Erythroblast (primary cell): ENCODE measurements around the gene ACP3.

Experiments used
- GATA1 ChIP-seq: IDR thresholded peaks from 2 replicates; pipeline ENCODE4 v1.6.1; 2011; ENCODE audit warnings: low read depth, mild to moderate bottlenecking, control low read depth, low read length, moderate library complexity
- POLR2A ChIP-seq: IDR thresholded peaks from 2 replicates; pipeline ENCODE4 v1.6.1; 2011; ENCODE audit warnings: mild to moderate bottlenecking, low read length

DNA sequence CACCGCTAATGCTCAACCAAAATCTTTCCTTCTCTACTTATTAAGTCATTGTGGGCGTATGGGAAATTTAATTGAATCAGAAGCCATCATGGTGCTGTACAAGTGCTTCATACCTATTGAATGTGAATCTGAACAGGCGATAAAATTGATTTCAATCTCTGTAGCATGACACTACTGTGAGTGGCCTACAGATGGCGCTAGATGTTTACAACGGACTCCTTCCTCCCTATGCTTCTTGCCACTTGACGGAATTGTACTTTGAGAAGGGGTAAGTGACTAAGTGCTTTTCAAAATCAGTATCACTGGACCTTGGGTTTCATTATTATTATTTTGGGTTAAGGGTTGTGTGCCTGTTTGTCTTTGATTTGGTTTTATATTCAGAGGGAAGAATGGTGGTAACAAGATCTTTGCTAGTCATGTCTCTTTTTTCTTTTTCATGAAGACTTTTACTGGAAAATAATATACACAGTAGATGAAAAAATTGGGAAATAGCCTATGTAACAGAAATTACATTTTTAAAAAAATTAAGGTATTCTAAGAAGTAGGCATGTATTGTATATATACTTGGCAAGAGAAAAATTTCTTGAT lies 35.4 kb downstream of the ACP3 start:
- TF ChIP-seq POLR2A (no peak), GATA1 (no peak)
